Choroid plexus epithelial cell (primary cell): ENCODE results near the gene PCDH1.

Source experiments
- DNase-seq: peaks from one replicate; pipeline ENCODE4 v3.0.0-alpha.2; 2010; ENCODE audit warnings: low read depth
- H3K4me3 ChIP-seq: 2 replicates; pipeline ENCODE4 v1.5.1; 2011; ENCODE audit warnings: low read depth, mild to moderate bottlenecking, control low read depth, low read length, moderate library complexity
- TF ChIP-seq, protein P1 (sequence below): conservative IDR thresholded peaks from 2 replicates; pipeline ENCODE4 v1.5.1; 2011; ENCODE audit warnings: low read depth, mild to moderate bottlenecking, control low read depth, inconsistent platforms, low read length, moderate library complexity

The PCDH1 gene

DNA sequence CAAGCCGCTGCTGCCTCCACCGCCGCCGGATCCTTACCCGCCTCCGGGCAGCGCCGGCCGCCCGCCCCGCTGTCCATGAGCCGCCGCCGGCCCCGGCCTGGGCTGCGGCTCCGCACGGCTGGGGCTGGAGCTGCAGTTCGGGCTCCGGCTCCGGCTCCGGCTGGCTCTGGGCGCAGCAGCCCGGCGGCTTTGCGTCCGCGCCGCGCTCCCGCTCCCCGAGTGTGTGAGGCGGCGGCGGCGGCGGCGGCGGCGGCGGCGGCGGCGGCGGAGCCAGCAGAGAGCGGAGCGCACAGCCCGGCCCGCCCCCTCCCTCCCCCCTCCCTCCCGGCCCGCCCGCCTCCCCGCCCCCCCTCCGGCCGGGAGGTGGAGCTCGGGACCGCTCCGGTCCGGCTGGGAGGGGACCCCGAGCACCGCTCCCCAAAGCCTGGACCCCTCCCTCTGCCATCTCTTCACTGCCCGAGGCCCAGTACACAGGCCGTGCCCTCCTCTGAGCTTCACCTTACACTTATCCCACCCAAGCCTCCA, at the start of gene PCDH1:
TSS of gene PCDH1 (minus strand) at position 225 of the 525 bp plus-strand sequence. CDS start at position 77, 148 bp downstream.
- peak; percentile 36 for DNase-seq
- TF ChIP-seq, protein P1, sequence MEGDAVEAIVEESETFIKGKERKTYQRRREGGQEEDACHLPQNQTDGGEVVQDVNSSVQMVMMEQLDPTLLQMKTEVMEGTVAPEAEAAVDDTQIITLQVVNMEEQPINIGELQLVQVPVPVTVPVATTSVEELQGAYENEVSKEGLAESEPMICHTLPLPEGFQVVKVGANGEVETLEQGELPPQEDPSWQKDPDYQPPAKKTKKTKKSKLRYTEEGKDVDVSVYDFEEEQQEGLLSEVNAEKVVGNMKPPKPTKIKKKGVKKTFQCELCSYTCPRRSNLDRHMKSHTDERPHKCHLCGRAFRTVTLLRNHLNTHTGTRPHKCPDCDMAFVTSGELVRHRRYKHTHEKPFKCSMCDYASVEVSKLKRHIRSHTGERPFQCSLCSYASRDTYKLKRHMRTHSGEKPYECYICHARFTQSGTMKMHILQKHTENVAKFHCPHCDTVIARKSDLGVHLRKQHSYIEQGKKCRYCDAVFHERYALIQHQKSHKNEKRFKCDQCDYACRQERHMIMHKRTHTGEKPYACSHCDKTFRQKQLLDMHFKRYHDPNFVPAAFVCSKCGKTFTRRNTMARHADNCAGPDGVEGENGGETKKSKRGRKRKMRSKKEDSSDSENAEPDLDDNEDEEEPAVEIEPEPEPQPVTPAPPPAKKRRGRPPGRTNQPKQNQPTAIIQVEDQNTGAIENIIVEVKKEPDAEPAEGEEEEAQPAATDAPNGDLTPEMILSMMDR: no peak
- H3K4me3 ChIP-seq: peak within 1 kb of the TSS; percentile 38

DNA sequence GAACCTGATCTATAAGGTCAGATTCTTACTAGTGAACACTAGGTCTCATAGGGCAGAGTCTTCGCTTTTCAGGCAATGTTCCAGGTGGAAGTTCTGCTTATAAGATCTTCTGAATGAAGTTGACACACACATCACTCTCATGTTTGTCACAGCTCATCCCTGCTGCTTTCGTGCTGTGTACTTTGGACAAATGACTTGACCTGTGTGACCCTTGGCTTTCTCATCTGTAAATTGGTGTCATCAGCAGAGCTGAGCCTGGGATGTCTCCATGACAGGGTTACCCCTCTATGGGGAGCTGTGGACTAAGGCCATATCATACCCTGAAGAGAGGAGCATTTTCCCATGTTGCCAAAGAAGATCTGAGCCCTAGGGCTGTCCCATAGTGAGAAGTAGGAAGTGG, 48.2 kb upstream of the PCDH1 start:
- TF ChIP-seq, protein P1: no peak
- no peak for DNase-seq
- no peak overlapping the region for H3K4me3 ChIP-seq

DNA sequence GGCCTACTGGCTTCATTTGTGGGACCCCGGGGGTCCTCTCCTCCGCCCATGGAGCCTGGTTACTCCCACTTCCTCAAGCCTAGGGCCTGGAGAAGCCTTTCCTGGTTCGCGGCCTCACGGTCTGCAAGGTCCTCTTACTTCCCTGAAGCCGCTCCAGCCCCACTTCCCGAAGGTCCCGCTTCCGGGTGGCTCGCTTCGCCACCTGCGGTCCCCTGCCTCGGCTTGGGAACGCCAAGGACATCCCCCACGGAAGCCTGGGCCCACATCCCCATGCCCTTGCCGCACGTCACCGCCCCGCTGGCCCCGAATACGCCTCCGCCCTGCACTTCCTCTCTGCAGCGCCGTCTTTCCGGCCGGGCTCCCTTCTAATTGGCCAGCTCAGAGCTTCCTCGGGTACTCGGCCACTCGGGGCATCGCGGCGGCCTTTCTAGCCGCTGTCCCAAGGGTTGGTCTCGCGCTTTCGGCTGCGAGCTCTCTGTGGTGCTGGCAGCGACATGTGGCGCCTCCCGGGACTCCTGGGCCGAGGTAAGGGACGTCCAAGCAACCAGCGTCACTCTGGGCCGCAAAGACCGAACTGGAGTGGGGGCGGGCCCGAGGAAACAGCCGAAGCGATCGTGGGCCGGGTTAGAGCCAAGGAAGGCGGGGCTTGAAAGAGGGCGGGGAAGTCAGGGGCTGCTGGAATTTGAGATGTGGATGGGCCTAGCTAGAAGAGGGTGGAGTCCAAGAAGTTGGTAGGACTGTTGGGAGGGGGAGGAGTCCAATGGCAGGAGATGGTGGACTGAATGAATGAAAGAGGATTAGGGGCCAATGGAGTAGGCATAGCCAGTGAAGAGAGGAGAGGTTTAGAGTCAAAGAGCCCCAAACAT, 45.5 kb upstream of the PCDH1 start, which contains the start of gene DELE1:
TSS of gene DELE1 (plus strand) at position 424 of the 866 bp plus-strand sequence. CDS start at position 495, 71 bp downstream.
- peak; percentile 96 for DNase-seq
- H3K4me3 ChIP-seq: peak within 1 kb of the TSS; percentile 92
- TF ChIP-seq, protein P1: no peak

DNA sequence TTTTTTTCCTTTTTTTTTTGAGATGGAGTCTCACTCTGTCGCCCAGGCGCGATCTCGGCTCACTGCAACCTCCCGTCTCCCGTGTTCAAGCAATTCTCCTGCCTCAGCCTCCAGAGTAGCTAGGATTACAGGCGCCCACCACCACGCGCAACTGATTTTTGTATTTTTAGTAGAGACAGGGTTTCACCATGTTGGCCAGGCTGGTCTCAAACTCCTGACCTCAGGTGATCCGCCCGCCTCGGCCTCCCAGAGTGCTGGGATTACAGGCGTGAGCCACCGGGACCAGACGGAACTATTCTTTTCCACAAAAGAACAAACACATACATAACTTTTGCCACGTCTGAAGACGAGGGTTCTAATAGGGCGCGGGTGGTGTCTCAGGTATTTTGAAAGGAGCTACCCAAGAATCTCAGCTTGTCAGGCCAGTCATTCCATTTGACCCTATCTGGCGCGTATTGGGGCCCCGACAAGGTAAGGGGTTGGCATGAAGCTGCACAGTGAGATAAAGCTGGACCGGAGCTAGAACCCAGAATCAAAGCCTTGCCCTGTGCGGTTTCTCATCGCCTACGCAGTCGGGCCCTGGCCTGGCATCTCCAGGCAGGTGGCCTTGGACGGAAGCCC, 44.7 kb upstream of the PCDH1 start:
- peak; percentile 12 for DNase-seq
- H3K4me3 ChIP-seq: peak overlapping the region; percentile 92

DNA sequence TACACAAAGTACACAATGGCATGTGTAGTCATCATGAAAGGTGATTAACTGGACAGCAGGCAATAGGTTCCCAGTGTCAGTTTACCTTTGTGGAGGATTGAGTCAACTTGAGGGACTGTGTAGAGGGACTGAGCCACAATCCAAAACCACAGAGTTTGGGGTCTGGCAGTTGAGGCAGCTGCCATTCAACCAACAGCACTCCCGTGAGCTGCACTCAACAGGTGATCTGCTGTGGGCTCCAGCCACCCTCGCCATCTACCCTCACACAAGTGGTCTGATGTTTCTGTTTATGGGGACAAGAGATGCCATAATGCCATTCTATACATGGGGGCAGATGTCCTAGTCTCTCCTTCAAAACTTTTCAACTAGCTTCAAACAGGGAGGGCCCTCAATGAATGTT, 42.6 kb upstream of the PCDH1 start:
- no peak overlapping the region for H3K4me3 ChIP-seq
- TF ChIP-seq, protein P1: no peak
- no peak for DNase-seq

DNA sequence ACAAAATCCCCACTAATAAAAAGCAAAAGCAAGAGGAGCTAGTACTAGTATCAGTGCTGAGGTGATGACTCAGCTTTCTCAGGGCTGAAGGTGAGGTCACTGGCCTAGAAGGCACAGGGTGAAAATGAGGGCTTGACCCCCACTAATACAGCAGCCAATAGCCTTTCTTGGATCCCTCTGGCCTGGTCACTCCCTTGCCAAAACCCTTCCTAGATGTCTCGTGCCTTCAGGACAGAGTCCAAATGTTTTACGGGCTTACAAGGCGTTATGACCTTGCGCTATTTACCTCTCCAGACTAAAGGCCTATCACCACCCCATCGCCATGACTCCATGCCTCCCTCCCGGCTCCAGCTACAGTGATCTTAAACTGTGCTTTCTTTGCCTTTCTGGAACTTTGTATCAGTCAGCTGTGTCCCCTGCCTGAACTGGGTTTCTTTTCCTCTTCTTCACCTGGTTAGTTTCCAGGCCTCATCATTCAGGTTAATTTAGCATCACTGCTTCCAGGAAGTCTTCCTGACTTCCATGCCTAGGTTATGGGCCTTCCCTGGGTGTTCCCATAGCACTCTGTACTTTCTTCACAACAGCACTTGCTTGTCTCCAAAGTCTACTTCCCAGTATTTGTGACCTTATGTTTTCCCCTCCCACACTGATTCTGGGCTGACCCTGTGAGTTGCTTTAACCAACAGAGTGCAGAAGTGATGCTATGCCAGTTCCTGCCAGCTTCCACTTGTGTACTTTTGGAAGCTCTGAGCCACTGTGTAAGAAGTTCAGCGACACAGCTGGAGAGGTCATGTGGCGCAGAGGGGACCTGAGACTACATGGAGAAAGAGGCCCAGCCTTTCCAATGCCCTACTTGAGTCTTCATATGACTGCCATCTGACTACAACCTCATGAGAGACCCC, 41.3 kb upstream of the PCDH1 start:
- TF ChIP-seq, protein P1: no peak
- H3K4me3 ChIP-seq: no peak overlapping the region
- no peak for DNase-seq
